BE2C (cell line): ENCODE results near the gene IFI44.

Source experiments
- DNase-seq: peaks from one replicate; pipeline ENCODE4 v3.0.0-alpha.2; 2020
- H3K27me3 ChIP-seq: fragments of 250-450 bp; sonication (Bioruptor Pico); 2 replicates; pipeline ENCODE4 v1.5.1; 2020; ENCODE audit warnings: mild to moderate bottlenecking
- H3K36me3 ChIP-seq: fragments of 250-450 bp; sonication (Bioruptor Pico); 2 replicates; pipeline ENCODE4 v1.5.1; 2020; ENCODE audit warnings: mild to moderate bottlenecking
- H3K4me1 ChIP-seq: fragments of 250-450 bp; sonication (Bioruptor Pico); 2 replicates; pipeline ENCODE4 v1.5.1; 2020
- H3K4me3 ChIP-seq: 2 replicates; pipeline ENCODE4 v1.5.1; 2011; ENCODE audit warnings: low read depth, low read length
- H3K9me3 ChIP-seq: fragments of 250-450 bp; sonication (Bioruptor Pico); 2 replicates; pipeline ENCODE4 v1.5.1; 2020
- TF ChIP-seq, protein P1 (sequence below): IDR thresholded peaks from 2 replicates; pipeline ENCODE4 v1.5.1; 2012; ENCODE audit warnings: mild to moderate bottlenecking, low read depth, low read length

Gene IFI44

DNA sequence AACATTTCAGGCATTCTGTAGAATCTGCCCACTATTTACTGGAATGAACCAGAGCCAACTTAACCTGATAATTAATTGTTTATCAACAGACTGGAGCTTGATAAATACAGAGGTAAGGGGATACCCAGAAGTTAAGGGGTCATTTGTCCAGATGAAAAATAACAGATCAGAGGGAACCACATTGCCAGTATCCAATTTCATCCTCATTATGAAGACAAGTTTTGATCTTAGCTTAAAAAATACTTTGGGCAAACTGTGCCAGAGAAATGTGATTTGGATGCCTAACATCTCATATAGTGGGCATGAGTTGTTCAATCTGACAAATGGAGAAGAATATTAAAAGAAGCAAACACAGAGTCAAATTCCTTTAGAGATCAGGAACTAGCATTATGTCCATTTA lies 63.7 kb downstream of the IFI44 start:
- Histone ChIP-seq H3K4me3 (no peak overlapping the region), H3K27me3 (no peaks in the 10 kb centered on the region), H3K9me3 (no peaks in the 10 kb centered on the region), H3K4me1 (no peaks in the 10 kb centered on the region), H3K36me3 (no peaks in the 10 kb centered on the region)
- DNase-seq = no peak
- TF ChIP-seq, protein P1, sequence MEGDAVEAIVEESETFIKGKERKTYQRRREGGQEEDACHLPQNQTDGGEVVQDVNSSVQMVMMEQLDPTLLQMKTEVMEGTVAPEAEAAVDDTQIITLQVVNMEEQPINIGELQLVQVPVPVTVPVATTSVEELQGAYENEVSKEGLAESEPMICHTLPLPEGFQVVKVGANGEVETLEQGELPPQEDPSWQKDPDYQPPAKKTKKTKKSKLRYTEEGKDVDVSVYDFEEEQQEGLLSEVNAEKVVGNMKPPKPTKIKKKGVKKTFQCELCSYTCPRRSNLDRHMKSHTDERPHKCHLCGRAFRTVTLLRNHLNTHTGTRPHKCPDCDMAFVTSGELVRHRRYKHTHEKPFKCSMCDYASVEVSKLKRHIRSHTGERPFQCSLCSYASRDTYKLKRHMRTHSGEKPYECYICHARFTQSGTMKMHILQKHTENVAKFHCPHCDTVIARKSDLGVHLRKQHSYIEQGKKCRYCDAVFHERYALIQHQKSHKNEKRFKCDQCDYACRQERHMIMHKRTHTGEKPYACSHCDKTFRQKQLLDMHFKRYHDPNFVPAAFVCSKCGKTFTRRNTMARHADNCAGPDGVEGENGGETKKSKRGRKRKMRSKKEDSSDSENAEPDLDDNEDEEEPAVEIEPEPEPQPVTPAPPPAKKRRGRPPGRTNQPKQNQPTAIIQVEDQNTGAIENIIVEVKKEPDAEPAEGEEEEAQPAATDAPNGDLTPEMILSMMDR = no peak
